IMR-90 (cell line): ENCODE results near the gene UNK. TPM values are rescaled to one million over a fixed set of nuclear protein-coding genes. Genes with fewer than 3 reads are reported as not detected.

Source experiments
- ATAC-seq: fragments of 200-7000 bp; cut with Tn5 transposase; 2 replicates; pipeline ENCODE4 v1.9.1; 2020; ENCODE audit warnings: low read depth, mild to moderate bottlenecking, moderate library complexity
- BruUV-seq: library from RNA; stranded (reverse); fragments of 400-500 nt; replicated peaks from 2 replicates; lab custom pipeline; 2021; lab: Mats Ljungman, UMichigan
- CTCF ChIA-PET: fragments of 300-600 bp; formaldehyde crosslinking; extraction: SDS; loops from one replicate; lab custom pipeline; 2021; ENCODE audit warnings: antibody characterized with exemption; lab: Yijun Ruan, JAX
- POLR2A ChIA-PET: fragments of 300-600 bp; sonication (Branson Sonifier 250); formaldehyde crosslinking; loops from one replicate; lab custom pipeline; 2022; ENCODE audit warnings: antibody characterized with exemption; ENCODE audit not compliant: unreplicated experiment; lab: Charles Lee
- DNase-seq: peaks from one replicate; pipeline ENCODE4 v3.0.0; 2013
- H2AFZ ChIP-seq: replicated peaks from 2 replicates; pipeline ENCODE3; 2013; ENCODE audit warnings: low read length, mild to moderate bottlenecking; ENCODE audit not compliant: poor library complexity
- H2AK5ac ChIP-seq: 2 replicates; pipeline ENCODE4 v1.6.1; 2013; ENCODE audit warnings: low read depth, low read length, inconsistent platforms
- H2AK9ac ChIP-seq: replicated peaks from 2 replicates; pipeline ENCODE3; 2013; ENCODE audit warnings: mild to moderate bottlenecking, low read depth, low read length, moderate library complexity; ENCODE audit not compliant: poor library complexity
- H2BK120ac ChIP-seq: 2 replicates; pipeline ENCODE4 v1.6.1; 2013; ENCODE audit warnings: low read depth, low read length, inconsistent platforms
- H2BK15ac ChIP-seq: 3 replicates; pipeline ENCODE4 v1.6.1; 2013; ENCODE audit warnings: low read depth, low read length, inconsistent platforms
- H2BK20ac ChIP-seq: 2 replicates; pipeline ENCODE4 v1.6.1; 2013; ENCODE audit warnings: low read depth, mild to moderate bottlenecking, inconsistent platforms, low read length, moderate library complexity
- H2BK5ac ChIP-seq: 2 replicates; pipeline ENCODE4 v1.6.1; 2013; ENCODE audit warnings: mild to moderate bottlenecking, low read depth, low read length, inconsistent platforms; ENCODE audit not compliant: poor library complexity, severe bottlenecking
- H3K14ac ChIP-seq: replicated peaks from 2 replicates; pipeline ENCODE4 v1.6.1; 2013; ENCODE audit warnings: low read depth, low read length, inconsistent platforms
- H3K18ac ChIP-seq: 2 replicates; pipeline ENCODE4 v1.6.1; 2013; ENCODE audit warnings: low read depth, low read length, control low read depth
- H3K23ac ChIP-seq: 2 replicates; pipeline ENCODE4 v1.6.1; 2013; ENCODE audit warnings: low read depth, low read length, inconsistent platforms
- H3K27ac ChIP-seq: 2 replicates; pipeline ENCODE4 v1.5.1; 2013; ENCODE audit warnings: mild to moderate bottlenecking, control low read depth, low read length; ENCODE audit not compliant: insufficient read depth
- H3K27me3 ChIP-seq: 2 replicates; pipeline ENCODE4 v1.6.1; 2013; ENCODE audit warnings: low read length; ENCODE audit not compliant: control insufficient read depth, insufficient read depth
- H3K36me3 ChIP-seq: 2 replicates; pipeline ENCODE4 v1.6.1; 2013; ENCODE audit warnings: low read length, mixed read lengths; ENCODE audit not compliant: control insufficient read depth, insufficient read depth
- H3K4ac ChIP-seq: 2 replicates; pipeline ENCODE4 v1.6.1; 2013; ENCODE audit warnings: low read depth, low read length, inconsistent platforms
- H3K4me1 ChIP-seq: 2 replicates; pipeline ENCODE4 v1.6.1; 2013; ENCODE audit warnings: low read length, mixed read lengths; ENCODE audit not compliant: control insufficient read depth, insufficient read depth
- H3K4me2 ChIP-seq: 2 replicates; pipeline ENCODE4 v1.6.1; 2013; ENCODE audit warnings: low read depth, mild to moderate bottlenecking, control low read depth, low read length, moderate library complexity
- H3K4me3 ChIP-seq: 2 replicates; pipeline ENCODE4 v1.5.1; 2013; ENCODE audit warnings: low read depth, mild to moderate bottlenecking, control low read depth, low read length, moderate library complexity; ENCODE audit not compliant: insufficient read depth
- H3K56ac ChIP-seq: 2 replicates; pipeline ENCODE4 v1.6.1; 2013; ENCODE audit warnings: low read length, inconsistent platforms; ENCODE audit not compliant: insufficient read depth; ENCODE audit errors: extremely low read depth
- H3K79me1 ChIP-seq, 2 experiments: 2 replicates each; pipeline ENCODE4 v1.6.1; 2013; ENCODE audit warnings: low read length in 2 of 2, inconsistent platforms in 1 of 2, low read depth in 1 of 2
- H3K9ac ChIP-seq: 2 replicates; pipeline ENCODE4 v1.6.1; 2013; ENCODE audit warnings: low read depth, low read length, control low read depth
- H3K9me1 ChIP-seq: 2 replicates; pipeline ENCODE4 v1.6.1; 2013; ENCODE audit warnings: low read length, inconsistent platforms; ENCODE audit not compliant: insufficient read depth
- H3K9me3 ChIP-seq: 2 replicates; pipeline ENCODE4 v1.6.1; 2013; ENCODE audit warnings: low read length; ENCODE audit not compliant: control insufficient read depth, insufficient read depth
- H4K20me1 ChIP-seq: 2 replicates; pipeline ENCODE4 v1.6.1; 2013; ENCODE audit warnings: low read length, inconsistent platforms; ENCODE audit not compliant: insufficient read depth
- H4K5ac ChIP-seq: 2 replicates; pipeline ENCODE4 v1.6.1; 2013; ENCODE audit warnings: mild to moderate bottlenecking, low read depth, low read length, control low read depth
- H4K8ac ChIP-seq, 2 experiments: 2 replicates each; pipeline ENCODE4 v1.6.1; 2013; ENCODE audit warnings: low read depth in 2 of 2, low read length in 2 of 2, control low read depth in 1 of 2, inconsistent platforms in 1 of 2
- H4K91ac ChIP-seq: 2 replicates; pipeline ENCODE4 v1.6.1; 2013; ENCODE audit warnings: low read depth, low read length, inconsistent platforms; ENCODE audit not compliant: insufficient read depth
- CEBPB ChIP-seq: IDR thresholded peaks from 2 replicates; pipeline ENCODE4 v1.6.1; 2012; ENCODE audit warnings: low read depth, low read length, improper control_type of control experiment
- CHD1 ChIP-seq: IDR thresholded peaks from 2 replicates; pipeline ENCODE4 v1.6.1; 2012; ENCODE audit warnings: low read depth, low read length, improper control_type of control experiment
- MXI1 ChIP-seq: IDR thresholded peaks from 2 replicates; pipeline ENCODE4 v1.6.1; 2012; ENCODE audit warnings: low read depth, mild to moderate bottlenecking, low read length, moderate library complexity, borderline replicate concordance
- NFE2L2 ChIP-seq: fragments of 150-350 bp; IDR thresholded peaks from 2 replicates; pipeline ENCODE4 v1.6.1; 2016; ENCODE audit warnings: low read depth, mild to moderate bottlenecking, low read length
- POLR2A ChIP-seq: IDR thresholded peaks from 2 replicates; pipeline ENCODE4 v1.6.1; 2012; ENCODE audit warnings: mild to moderate bottlenecking, low read depth, low read length
- RAD21 ChIP-seq: IDR thresholded peaks from 2 replicates; pipeline ENCODE4 v1.6.1; 2012; ENCODE audit warnings: low read length, improper control_type of control experiment
- SMC3 ChIP-seq: fragments of 150-350 bp; IDR thresholded peaks from 2 replicates; pipeline ENCODE4 v1.6.1; 2016; ENCODE audit warnings: low read depth, mild to moderate bottlenecking, antibody characterized with exemption, low read length, moderate library complexity
- WGBS, 2 experiments: methylation state at CpG; one replicate each; pipeline versions ENCODE4 v1.1.5 to v1.1.7; 2013; ENCODE audit warnings: missing lambda C conversion rate in 2 of 2; ENCODE audit not compliant: insufficient read length in 1 of 2; ENCODE audit errors: extremely low coverage in 2 of 2; 5-methylcytosine and 5-hydroxymethylcytosine counted together
- dilution Hi-C: fragments of 300-500 bp; cut with HindIII; formaldehyde crosslinking; loops from one replicate; pipeline ENCODE4 v1.14.3; 2018; ENCODE audit warnings: low sequenced_read_pairs; ENCODE audit not compliant: unreplicated experiment
- in situ Hi-C: fragments of 300-500 bp; cut with MboI; formaldehyde crosslinking; loops from 3 replicates; pipeline ENCODE4 v1.14.3; 2019; ENCODE audit warnings: low sequenced_read_pairs, inconsistent platforms, mixed read lengths
- intact Hi-C: fragments of 100-400 bp; cut with micrococcal nuclease; formaldehyde crosslinking; loops from 2 replicates; pipeline ENCODE4 v1.10.0; 2022
- polyA plus RNA-seq, 3 experiments: library from polyadenylated mRNA; depleted of rRNA; stranded (reverse); fragments of >200 nt; gene quantifications; 2 replicates each; pipeline ENCODE4 v1.2.3, GENCODE V29; 2012; ENCODE audit warnings: low replicate concordance in 1 of 3
- total RNA-seq: library from RNA; depleted of rRNA; stranded (reverse); fragments of >200 nt; gene quantifications from 2 replicates; pipeline ENCODE4 v1.2.3, GENCODE V29; 2012
- TF ChIP-seq, protein P1 (sequence below): fragments of 150-350 bp; IDR thresholded peaks from 2 replicates; pipeline ENCODE4 v1.6.1; 2017; ENCODE audit warnings: mild to moderate bottlenecking, antibody characterized with exemption, low read length, low read depth
- TF ChIP-seq, protein P2 (sequence below): conservative IDR thresholded peaks from 2 replicates; pipeline ENCODE4 v1.5.1; 2012; ENCODE audit warnings: mild to moderate bottlenecking, low read depth, low read length, improper control_type of control experiment

UNK gene
- total and polyA plus RNA-seq, 2 of the 4 experiments (the other 2 are of a cell fraction) = 15.4 to 17.3 TPM

DNA sequence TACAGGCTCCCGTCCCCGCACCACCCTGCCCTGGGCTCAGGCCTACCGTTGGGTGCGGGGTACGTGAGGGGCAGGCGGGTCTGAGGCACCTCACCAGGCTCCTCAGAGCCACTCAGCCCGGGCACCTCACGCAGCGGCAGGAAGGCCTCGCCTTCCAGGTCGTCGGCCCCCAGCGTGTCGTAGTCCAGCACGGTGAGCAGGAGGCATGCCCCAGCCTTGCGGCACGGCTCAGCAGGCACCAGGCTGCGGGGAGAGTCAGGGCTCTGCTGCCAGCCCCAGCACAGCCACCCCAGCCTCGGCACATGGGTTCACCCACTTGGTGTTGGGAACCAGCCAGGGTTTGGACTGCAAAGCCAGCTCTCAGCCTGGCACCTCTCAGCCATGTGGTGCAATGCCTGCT lies 44.1 kb downstream of the UNK start:
- Histone ChIP-seq H3K9me1 (no peaks in the 10 kb centered on the region), H4K91ac (no peak overlapping the region), H3K4ac (no peak overlapping the region), H3K36me3 (peaks cover 9% of the 10 kb centered on the region; the same call in 1 of the 2 replicates), H3K27me3 (no peaks in the 10 kb centered on the region), H3K18ac (no peak overlapping the region), H3K4me1 (peaks cover 3% of the 10 kb centered on the region), H3K14ac (no peak overlapping the region), H4K8ac (no peak overlapping the region; a peak in 1 of 4 replicates), H4K20me1 (no peaks in the 10 kb centered on the region), H4K5ac (no peak overlapping the region), H2BK120ac (no peak overlapping the region), H2AK9ac (no peak overlapping the region), H3K9ac (no peak overlapping the region), H3K4me2 (no peak overlapping the region), H2BK15ac (no peak overlapping the region), H3K56ac (no peak overlapping the region), H3K23ac (no peak overlapping the region), H3K27ac (no peak overlapping the region), H3K4me3 (no peak overlapping the region), H3K79me1 (no peaks in the 10 kb centered on the region), H3K9me3 (no peaks in the 10 kb centered on the region), H2BK5ac (no peak overlapping the region), H2BK20ac (no peak overlapping the region), H2AK5ac (no peak overlapping the region), H2AFZ (no peak overlapping the region)
- in situ Hi-C loops (no loop called here), intact Hi-C loops (loop anchor here (5.0 kb wide), 1 partner anchor 46 kb away; the partner anchor contains the start of gene UNK), dilution Hi-C loops (no loop called here)
- POLR2A ChIA-PET = no interaction called here
- DNase-seq (no peak), ATAC-seq (no peak)
- BruUV-seq = no TSS peak
- CTCF ChIA-PET = no interaction called here
- 92% methylated on average over 18 of the region's 19 CpGs; no CpG with 5 or more reads in 1 of the 2 experiments for WGBS, 2 experiments
- TF ChIP-seq NFE2L2 (no peak), CHD1 (no peak), RAD21 (no peak), POLR2A (no peak), MXI1 (no peak), SMC3 (no peak), CEBPB (no peak)
- TF ChIP-seq, protein P1, sequence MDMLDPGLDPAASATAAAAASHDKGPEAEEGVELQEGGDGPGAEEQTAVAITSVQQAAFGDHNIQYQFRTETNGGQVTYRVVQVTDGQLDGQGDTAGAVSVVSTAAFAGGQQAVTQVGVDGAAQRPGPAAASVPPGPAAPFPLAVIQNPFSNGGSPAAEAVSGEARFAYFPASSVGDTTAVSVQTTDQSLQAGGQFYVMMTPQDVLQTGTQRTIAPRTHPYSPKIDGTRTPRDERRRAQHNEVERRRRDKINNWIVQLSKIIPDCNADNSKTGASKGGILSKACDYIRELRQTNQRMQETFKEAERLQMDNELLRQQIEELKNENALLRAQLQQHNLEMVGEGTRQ = no peak
- TF ChIP-seq, protein P2, sequence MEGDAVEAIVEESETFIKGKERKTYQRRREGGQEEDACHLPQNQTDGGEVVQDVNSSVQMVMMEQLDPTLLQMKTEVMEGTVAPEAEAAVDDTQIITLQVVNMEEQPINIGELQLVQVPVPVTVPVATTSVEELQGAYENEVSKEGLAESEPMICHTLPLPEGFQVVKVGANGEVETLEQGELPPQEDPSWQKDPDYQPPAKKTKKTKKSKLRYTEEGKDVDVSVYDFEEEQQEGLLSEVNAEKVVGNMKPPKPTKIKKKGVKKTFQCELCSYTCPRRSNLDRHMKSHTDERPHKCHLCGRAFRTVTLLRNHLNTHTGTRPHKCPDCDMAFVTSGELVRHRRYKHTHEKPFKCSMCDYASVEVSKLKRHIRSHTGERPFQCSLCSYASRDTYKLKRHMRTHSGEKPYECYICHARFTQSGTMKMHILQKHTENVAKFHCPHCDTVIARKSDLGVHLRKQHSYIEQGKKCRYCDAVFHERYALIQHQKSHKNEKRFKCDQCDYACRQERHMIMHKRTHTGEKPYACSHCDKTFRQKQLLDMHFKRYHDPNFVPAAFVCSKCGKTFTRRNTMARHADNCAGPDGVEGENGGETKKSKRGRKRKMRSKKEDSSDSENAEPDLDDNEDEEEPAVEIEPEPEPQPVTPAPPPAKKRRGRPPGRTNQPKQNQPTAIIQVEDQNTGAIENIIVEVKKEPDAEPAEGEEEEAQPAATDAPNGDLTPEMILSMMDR = no peak
